GM18517 (cell line): ENCODE results near the gene GNG4.

ENCODE experiments used
- ATAC-seq: cut with Tn5 transposase; IDR thresholded peaks from one replicate; pipeline ENCODE4 v1.9.1; 2021; ENCODE audit warnings: mild to moderate bottlenecking, moderate library complexity; ENCODE audit not compliant: unreplicated experiment

Gene GNG4

GRCh38 chr1:235500971-235501540 is 148.5 kb downstream of the GNG4 start:
- ATAC-seq, result no peak
